Measurements from ENCODE around the gene PCDHB15. TPM values are rescaled to one million over a fixed set of nuclear protein-coding genes. Genes with fewer than 3 reads are reported as not detected.
"Not testable (repeated sequence)": the region's sequence is repeated elsewhere in the genome, so short reads cannot be mapped to it uniquely, and the experiment has no call there.

The PCDHB15 gene
- total RNA-seq, 2 donors from 2014 or later = not detected

- H3K4me3 Mint-ChIP-seq = peak within 1 kb of the TSS; percentile 5 to 23
- H3K27ac Mint-ChIP-seq = no peak within 1 kb of the TSS
- ATAC-seq (replicated peaks in 1 of 2) = no peak
- peaks cover under 1 to 11% of the 10 kb centered on the region in 2 donors for H3K9me3 Mint-ChIP-seq
- no peaks in the 10 kb centered on the region for H3K4me1 Mint-ChIP-seq (ENCODE audit: low read depth)
- no peak for DNase-seq
- peaks cover 15% of the 10 kb centered on the region for H3K27me3 Mint-ChIP-seq (ENCODE audit: low read depth)
- peaks cover 3 to 7% of the 10 kb centered on the region in 2 donors for H3K36me3 Mint-ChIP-seq (ENCODE audit: insufficient read depth in 2 of 2)
Observed at GRCh38 chr5:141223112-141223783, 21.9 kb upstream of the PCDHB15 start, which contains the start of gene PCDHB14. TSS of gene PCDHB14 (plus strand) at chr5:141223343. CDS start at chr5:141223506, 163 bp downstream.

GRCh38 chr5:141224844-141225243, 20.4 kb upstream of the PCDHB15 start:
- H3K4me3 Mint-ChIP-seq, DNase-seq: not testable (repeated sequence)

GRCh38 chr5:141225421-141225820, 19.8 kb upstream of the PCDHB15 start:
- not testable (repeated sequence) for H3K4me1 Mint-ChIP-seq (ENCODE audit: low read depth); H3K27ac Mint-ChIP-seq; H3K36me3 Mint-ChIP-seq (ENCODE audit: insufficient read depth in 2 of 2); H3K9me3 Mint-ChIP-seq; H3K4me3 Mint-ChIP-seq; DNase-seq; ATAC-seq (replicated peaks in 1 of 2)
- H3K27me3 Mint-ChIP-seq (ENCODE audit: low read depth) = peaks cover 15% of the 10 kb centered on the region

More at GRCh38 chr5:141224844-141225243, 20.4 kb upstream of the PCDHB15 start:
- not testable (repeated sequence) for H3K27ac Mint-ChIP-seq; H3K36me3 Mint-ChIP-seq (ENCODE audit: insufficient read depth in 2 of 2); H3K4me1 Mint-ChIP-seq (ENCODE audit: low read depth); H3K9me3 Mint-ChIP-seq; ATAC-seq (replicated peaks in 1 of 2)
- peaks cover 15% of the 10 kb centered on the region for H3K27me3 Mint-ChIP-seq (ENCODE audit: low read depth)

GRCh38 chr5:141234109-141234667, 11.0 kb upstream of the PCDHB15 start:
- peaks cover 8 to 15% of the 10 kb centered on the region in 2 donors for H3K9me3 Mint-ChIP-seq
- no peak overlapping the region for H3K27ac Mint-ChIP-seq
- H3K4me3 Mint-ChIP-seq = no peak overlapping the region
- H3K27me3 Mint-ChIP-seq (ENCODE audit: low read depth) = peaks cover 10% of the 10 kb centered on the region
- DNase-seq (no peak), ATAC-seq (replicated peaks in 1 of 2) (no peak)
- H3K4me1 Mint-ChIP-seq (ENCODE audit: low read depth) = no peaks in the 10 kb centered on the region
- H3K36me3 Mint-ChIP-seq (ENCODE audit: insufficient read depth in 2 of 2) = peaks cover 6 to 9% of the 10 kb centered on the region in 2 donors

- H3K27me3 Mint-ChIP-seq (ENCODE audit: low read depth) = peaks cover 17% of the 10 kb centered on the region
- H3K27ac Mint-ChIP-seq; H3K4me1 Mint-ChIP-seq (ENCODE audit: low read depth); H3K4me3 Mint-ChIP-seq; DNase-seq; ATAC-seq (replicated peaks in 1 of 2): not testable (repeated sequence)
- H3K36me3 Mint-ChIP-seq (ENCODE audit: insufficient read depth in 2 of 2) = peaks cover 10 to 13% of the 10 kb centered on the region in 2 donors
- peaks cover 10 to 21% of the 10 kb centered on the region in 2 donors for H3K9me3 Mint-ChIP-seq
Observed at GRCh38 chr5:141235922-141236321, 9.3 kb upstream of the PCDHB15 start.

GRCh38 chr5:141236516-141237313, 8.5 kb upstream of the PCDHB15 start:
- Mint-ChIP-seq H3K9me3 (peaks cover 11 to 19% of the 10 kb centered on the region in 2 donors), H3K4me1 (ENCODE audit: low read depth) (no peaks in the 10 kb centered on the region), H3K4me3 (no peak overlapping the region), H3K36me3 (ENCODE audit: insufficient read depth in 2 of 2) (peaks cover 12 to 14% of the 10 kb centered on the region in 2 donors), H3K27me3 (ENCODE audit: low read depth) (peaks cover 18% of the 10 kb centered on the region), H3K27ac (no peak overlapping the region)
- DNase-seq = no peak
- no peak for ATAC-seq (replicated peaks in 1 of 2)

- no peak overlapping the region for H3K4me3 Mint-ChIP-seq
- peaks cover 10 to 26% of the 10 kb centered on the region in 2 donors for H3K36me3 Mint-ChIP-seq (ENCODE audit: insufficient read depth in 2 of 2)
- no peaks in the 10 kb centered on the region for H3K4me1 Mint-ChIP-seq (ENCODE audit: low read depth)
- ATAC-seq (replicated peaks in 1 of 2) (no peak), DNase-seq (no peak)
- peaks cover 42% of the 10 kb centered on the region for H3K27me3 Mint-ChIP-seq (ENCODE audit: low read depth)
- peaks cover 10 to 18% of the 10 kb centered on the region in 2 donors for H3K9me3 Mint-ChIP-seq
- no peak overlapping the region for H3K27ac Mint-ChIP-seq
Observed at GRCh38 chr5:141241496-141241895, 3.7 kb upstream of the PCDHB15 start.

GRCh38 chr5:141246971-141247370, 1.8 kb downstream of the PCDHB15 start:
- Mint-ChIP-seq H3K36me3 (ENCODE audit: insufficient read depth in 2 of 2) (peaks cover 13 to 22% of the 10 kb centered on the region in 2 donors), H3K9me3 (peaks cover 14 to 26% of the 10 kb centered on the region in 2 donors), H3K27me3 (ENCODE audit: low read depth) (peaks cover 23% of the 10 kb centered on the region)
- not testable (repeated sequence) for ATAC-seq (replicated peaks in 1 of 2); H3K4me1 Mint-ChIP-seq (ENCODE audit: low read depth); H3K4me3 Mint-ChIP-seq; DNase-seq; H3K27ac Mint-ChIP-seq

- not testable (repeated sequence) for ATAC-seq (replicated peaks in 1 of 2); DNase-seq; H3K4me3 Mint-ChIP-seq; H3K4me1 Mint-ChIP-seq (ENCODE audit: low read depth); H3K27ac Mint-ChIP-seq
- H3K27me3 Mint-ChIP-seq (ENCODE audit: low read depth) = peaks cover 21% of the 10 kb centered on the region
- H3K9me3 Mint-ChIP-seq = peaks cover 13 to 26% of the 10 kb centered on the region in 2 donors
- H3K36me3 Mint-ChIP-seq (ENCODE audit: insufficient read depth in 2 of 2) = peaks cover 12 to 20% of the 10 kb centered on the region in 2 donors
Observed at GRCh38 chr5:141247434-141247833, 2.2 kb downstream of the PCDHB15 start.

- Mint-ChIP-seq H3K9me3 (peaks cover 18 to 24% of the 10 kb centered on the region in 2 donors), H3K36me3 (ENCODE audit: insufficient read depth in 2 of 2) (peaks cover 19 to 25% of the 10 kb centered on the region in 2 donors), H3K4me1 (ENCODE audit: low read depth) (no peaks in the 10 kb centered on the region), H3K27ac (no peak overlapping the region), H3K4me3 (no peak overlapping the region), H3K27me3 (ENCODE audit: low read depth) (no peaks in the 10 kb centered on the region)
- no peak for DNase-seq
- ATAC-seq (replicated peaks in 1 of 2) = no peak
Observed at GRCh38 chr5:141250576-141250975, 5.4 kb downstream of the PCDHB15 start.

GRCh38 chr5:141258464-141258863, 13.3 kb downstream of the PCDHB15 start:
- Mint-ChIP-seq H3K4me3 (no peak overlapping the region), H3K9me3 (peaks cover 17 to 26% of the 10 kb centered on the region in 2 donors), H3K27ac (peak overlapping the region; percentile 48), H3K36me3 (ENCODE audit: insufficient read depth in 2 of 2) (peaks cover 21 to 47% of the 10 kb centered on the region in 2 donors), H3K4me1 (ENCODE audit: low read depth) (no peaks in the 10 kb centered on the region), H3K27me3 (ENCODE audit: low read depth) (no peaks in the 10 kb centered on the region)
- no peak for DNase-seq
- ATAC-seq (replicated peaks in 1 of 2) = no peak

- Mint-ChIP-seq H3K36me3 (ENCODE audit: insufficient read depth in 2 of 2) (peaks cover 23 to 46% of the 10 kb centered on the region in 2 donors), H3K9me3 (peaks cover 17 to 27% of the 10 kb centered on the region in 2 donors), H3K27ac (no peak overlapping the region), H3K4me3 (no peak overlapping the region), H3K4me1 (ENCODE audit: low read depth) (no peaks in the 10 kb centered on the region), H3K27me3 (ENCODE audit: low read depth) (no peaks in the 10 kb centered on the region)
- no peak for DNase-seq
- ATAC-seq (replicated peaks in 1 of 2) = no peak
Observed at GRCh38 chr5:141258948-141259347, 13.8 kb downstream of the PCDHB15 start.

Measured in activated T-cell treated with anti-CD3 and anti-CD28 coated beads, Interleukin-2, amount 50 U/mL, for 72 hours (primary cell).